Effector memory CD8-positive, alpha-beta T cell (primary cell): ENCODE results near the gene MDGA2.

Source experiments
- ATAC-seq: fragments of 150-1000 bp; cut with Tn5 transposase; replicated peaks from 2 replicates; pipeline ENCODE4 v1.10.0; 2021; ENCODE audit warnings: mild to moderate bottlenecking, moderate library complexity
- DNase-seq, 3 experiments: peaks; one replicate each; pipeline ENCODE4 v3.0.0; 2021
- H3K27ac Mint-ChIP-seq, 2 donors: one replicate each; pipeline ENCODE4 v1.8.0; 2022; ENCODE audit warnings: mild to moderate bottlenecking in 2 of 2, mixed read lengths in 2 of 2, moderate library complexity in 2 of 2
- H3K27me3 Mint-ChIP-seq, 2 donors: one replicate each; pipeline ENCODE4 v1.8.0; 2022; ENCODE audit warnings: mixed read lengths in 2 of 2
- H3K36me3 Mint-ChIP-seq: one replicate; pipeline ENCODE4 v1.8.0; 2022; ENCODE audit warnings: mild to moderate bottlenecking, moderate library complexity, mixed read lengths; ENCODE audit not compliant: insufficient read depth
- H3K4me1 Mint-ChIP-seq, 2 donors: one replicate each; pipeline ENCODE4 v1.8.0; 2022; ENCODE audit warnings: low read depth in 2 of 2, mixed read lengths in 2 of 2
- H3K4me3 Mint-ChIP-seq, 2 donors: one replicate each; pipeline ENCODE4 v1.8.0; 2022; ENCODE audit warnings: mild to moderate bottlenecking in 2 of 2, mixed read lengths in 2 of 2, moderate library complexity in 2 of 2
- H3K9me3 Mint-ChIP-seq, 2 donors: one replicate each; pipeline ENCODE4 v1.8.0; 2022; ENCODE audit warnings: mixed read lengths in 2 of 2

The MDGA2 gene

GRCh38 chr14:47435331-47435965, 240.0 kb downstream of the MDGA2 start:
- DNase-seq, result no peak
- Mint-ChIP-seq H3K9me3 (peaks cover 0 to 1% of the 10 kb centered on the region in 2 donors), H3K4me1 (no peaks in the 10 kb centered on the region), H3K27me3 (no peaks in the 10 kb centered on the region), H3K4me3 (no peak overlapping the region), H3K27ac (no peak overlapping the region), H3K36me3 (peaks cover 2% of the 10 kb centered on the region)
- no peak for ATAC-seq

GRCh38 chr14:47427629-47428028, 247.8 kb downstream of the MDGA2 start:
- DNase-seq (no peak), ATAC-seq (no peak)
- no peaks in the 10 kb centered on the region for H3K27me3 Mint-ChIP-seq
- peaks cover 2 to 20% of the 10 kb centered on the region in 2 donors for H3K9me3 Mint-ChIP-seq
- H3K27ac Mint-ChIP-seq, result no peak overlapping the region
- no peaks in the 10 kb centered on the region for H3K4me1 Mint-ChIP-seq
- no peak overlapping the region for H3K4me3 Mint-ChIP-seq
- no peaks in the 10 kb centered on the region for H3K36me3 Mint-ChIP-seq

- no peak for ATAC-seq
- H3K4me3 Mint-ChIP-seq, result no peak overlapping the region
- H3K27me3 Mint-ChIP-seq, result no peaks in the 10 kb centered on the region
- no peak overlapping the region for H3K27ac Mint-ChIP-seq
- no peaks in the 10 kb centered on the region for H3K4me1 Mint-ChIP-seq
- peaks cover 3 to 20% of the 10 kb centered on the region in 2 donors for H3K9me3 Mint-ChIP-seq
- H3K36me3 Mint-ChIP-seq, result no peaks in the 10 kb centered on the region
- no peak for DNase-seq
Observed at GRCh38 chr14:47425302-47425701, 250.1 kb downstream of the MDGA2 start.

- no peak for DNase-seq
- ATAC-seq, result no peak
- Mint-ChIP-seq H3K9me3 (peaks cover 6 to 12% of the 10 kb centered on the region in 2 donors), H3K27me3 (no peaks in the 10 kb centered on the region), H3K4me1 (no peaks in the 10 kb centered on the region), H3K27ac (no peak overlapping the region), H3K4me3 (no peak overlapping the region), H3K36me3 (no peaks in the 10 kb centered on the region)
Observed at GRCh38 chr14:47422191-47422590, 253.2 kb downstream of the MDGA2 start.

GRCh38 chr14:47411523-47411922, 263.9 kb downstream of the MDGA2 start:
- Mint-ChIP-seq H3K36me3 (no peaks in the 10 kb centered on the region), H3K27ac (no peak overlapping the region), H3K9me3 (peaks cover 4 to 18% of the 10 kb centered on the region in 2 donors), H3K4me3 (no peak overlapping the region), H3K27me3 (no peaks in the 10 kb centered on the region), H3K4me1 (no peaks in the 10 kb centered on the region)
- ATAC-seq (no peak), DNase-seq (no peak)

- no peaks in the 10 kb centered on the region for H3K4me1 Mint-ChIP-seq
- H3K4me3 Mint-ChIP-seq, result no peak overlapping the region
- no peaks in the 10 kb centered on the region for H3K36me3 Mint-ChIP-seq
- no peak overlapping the region for H3K27ac Mint-ChIP-seq
- no peaks in the 10 kb centered on the region for H3K27me3 Mint-ChIP-seq
- DNase-seq, result no peak
- peaks cover 0 to 7% of the 10 kb centered on the region in 2 donors for H3K9me3 Mint-ChIP-seq
- ATAC-seq, result no peak
Observed at GRCh38 chr14:47392326-47392725, 283.1 kb downstream of the MDGA2 start.

- no peaks in the 10 kb centered on the region for H3K27me3 Mint-ChIP-seq
- no peak overlapping the region for H3K27ac Mint-ChIP-seq
- no peaks in the 10 kb centered on the region for H3K4me1 Mint-ChIP-seq
- H3K4me3 Mint-ChIP-seq, result no peak overlapping the region
- DNase-seq, result no peak
- peaks cover 0 to 8% of the 10 kb centered on the region in 2 donors for H3K9me3 Mint-ChIP-seq
- H3K36me3 Mint-ChIP-seq, result no peaks in the 10 kb centered on the region
- no peak for ATAC-seq
Observed at GRCh38 chr14:47390831-47391504, 284.4 kb downstream of the MDGA2 start.

- Mint-ChIP-seq H3K9me3 (peaks cover 0 to 8% of the 10 kb centered on the region in 2 donors), H3K27me3 (no peaks in the 10 kb centered on the region), H3K36me3 (no peaks in the 10 kb centered on the region), H3K27ac (no peak overlapping the region), H3K4me3 (no peak overlapping the region), H3K4me1 (no peaks in the 10 kb centered on the region)
- DNase-seq (no peak), ATAC-seq (no peak)
Observed at GRCh38 chr14:47389535-47389934, 285.9 kb downstream of the MDGA2 start.

GRCh38 chr14:47366006-47366405, 309.4 kb downstream of the MDGA2 start:
- H3K4me1 Mint-ChIP-seq, result no peaks in the 10 kb centered on the region
- ATAC-seq (no peak), DNase-seq (no peak)
- no peak overlapping the region for H3K4me3 Mint-ChIP-seq
- H3K27me3 Mint-ChIP-seq, result no peaks in the 10 kb centered on the region
- peaks cover 2 to 8% of the 10 kb centered on the region in 2 donors for H3K9me3 Mint-ChIP-seq
- no peak overlapping the region for H3K27ac Mint-ChIP-seq
- no peaks in the 10 kb centered on the region for H3K36me3 Mint-ChIP-seq

GRCh38 chr14:47365233-47365632, 310.2 kb downstream of the MDGA2 start:
- Mint-ChIP-seq H3K4me1 (no peaks in the 10 kb centered on the region), H3K36me3 (no peaks in the 10 kb centered on the region), H3K4me3 (no peak overlapping the region), H3K27ac (no peak overlapping the region), H3K27me3 (no peaks in the 10 kb centered on the region), H3K9me3 (peaks cover 2 to 8% of the 10 kb centered on the region in 2 donors)
- DNase-seq, result no peak
- ATAC-seq, result no peak

- Mint-ChIP-seq H3K27me3 (no peaks in the 10 kb centered on the region), H3K36me3 (no peaks in the 10 kb centered on the region), H3K4me1 (no peaks in the 10 kb centered on the region), H3K27ac (no peak overlapping the region), H3K4me3 (no peak overlapping the region), H3K9me3 (peaks cover 12 to 31% of the 10 kb centered on the region in 2 donors)
- DNase-seq (no peak), ATAC-seq (no peak)
Observed at GRCh38 chr14:47353186-47353585, 322.2 kb downstream of the MDGA2 start.

GRCh38 chr14:47346849-47347248, 328.6 kb downstream of the MDGA2 start:
- no peak overlapping the region for H3K4me3 Mint-ChIP-seq
- H3K9me3 Mint-ChIP-seq, result peaks cover 1 to 7% of the 10 kb centered on the region in 2 donors
- ATAC-seq (no peak), DNase-seq (no peak)
- H3K36me3 Mint-ChIP-seq, result no peaks in the 10 kb centered on the region
- H3K27me3 Mint-ChIP-seq, result no peaks in the 10 kb centered on the region
- H3K4me1 Mint-ChIP-seq, result no peaks in the 10 kb centered on the region
- no peak overlapping the region for H3K27ac Mint-ChIP-seq

- no peaks in the 10 kb centered on the region for H3K27me3 Mint-ChIP-seq
- ATAC-seq, result no peak
- no peaks in the 10 kb centered on the region for H3K4me1 Mint-ChIP-seq
- DNase-seq, result no peak
- H3K27ac Mint-ChIP-seq, result no peak overlapping the region
- no peaks in the 10 kb centered on the region for H3K9me3 Mint-ChIP-seq
- H3K36me3 Mint-ChIP-seq, result no peaks in the 10 kb centered on the region
- H3K4me3 Mint-ChIP-seq, result no peak overlapping the region
Observed at GRCh38 chr14:47345016-47345415, 330.4 kb downstream of the MDGA2 start.

GRCh38 chr14:47332939-47333338, 342.5 kb downstream of the MDGA2 start:
- no peak overlapping the region for H3K27ac Mint-ChIP-seq
- no peaks in the 10 kb centered on the region for H3K36me3 Mint-ChIP-seq
- H3K4me1 Mint-ChIP-seq, result no peaks in the 10 kb centered on the region
- no peaks in the 10 kb centered on the region for H3K27me3 Mint-ChIP-seq
- DNase-seq, result no peak
- ATAC-seq, result no peak
- no peak overlapping the region for H3K4me3 Mint-ChIP-seq
- H3K9me3 Mint-ChIP-seq, result peaks cover 0 to 3% of the 10 kb centered on the region in 2 donors
